ENCODE data around the gene ADARB2. TPM values are rescaled to one million over a fixed set of nuclear protein-coding genes. Genes with fewer than 3 reads are reported as not detected.

ADARB2 gene
- total RNA-seq, 1 donor from 2014 or later = 0.08 TPM

DNA sequence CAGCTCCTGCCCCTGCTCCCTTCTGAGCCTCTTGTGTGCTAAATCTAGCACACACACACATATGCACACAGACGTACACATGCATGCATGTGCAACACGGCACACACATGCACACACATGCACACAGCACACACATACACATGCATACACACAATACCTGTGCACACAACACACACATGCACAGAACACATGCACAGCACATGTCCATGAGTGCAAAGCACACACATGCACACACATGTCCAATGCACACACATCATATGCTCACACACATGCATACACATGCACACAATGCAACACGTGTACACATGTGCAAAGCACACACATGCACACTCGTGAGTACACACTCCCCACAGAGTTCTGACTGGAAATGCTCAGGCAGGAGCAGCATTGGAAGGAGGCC lies 566.1 kb downstream of the ADARB2 start:
- Histone ChIP-seq H3K36me3 (ENCODE audit: control insufficient read depth, insufficient read depth, low read length) (no peaks in the 10 kb centered on the region), H3K27me3 (ENCODE audit: control insufficient read depth, insufficient read depth, low read length) (no peaks in the 10 kb centered on the region), H3K4me3 (ENCODE audit: low read depth, low read length) (no peak overlapping the region)
- TF ChIP-seq, protein P1, sequence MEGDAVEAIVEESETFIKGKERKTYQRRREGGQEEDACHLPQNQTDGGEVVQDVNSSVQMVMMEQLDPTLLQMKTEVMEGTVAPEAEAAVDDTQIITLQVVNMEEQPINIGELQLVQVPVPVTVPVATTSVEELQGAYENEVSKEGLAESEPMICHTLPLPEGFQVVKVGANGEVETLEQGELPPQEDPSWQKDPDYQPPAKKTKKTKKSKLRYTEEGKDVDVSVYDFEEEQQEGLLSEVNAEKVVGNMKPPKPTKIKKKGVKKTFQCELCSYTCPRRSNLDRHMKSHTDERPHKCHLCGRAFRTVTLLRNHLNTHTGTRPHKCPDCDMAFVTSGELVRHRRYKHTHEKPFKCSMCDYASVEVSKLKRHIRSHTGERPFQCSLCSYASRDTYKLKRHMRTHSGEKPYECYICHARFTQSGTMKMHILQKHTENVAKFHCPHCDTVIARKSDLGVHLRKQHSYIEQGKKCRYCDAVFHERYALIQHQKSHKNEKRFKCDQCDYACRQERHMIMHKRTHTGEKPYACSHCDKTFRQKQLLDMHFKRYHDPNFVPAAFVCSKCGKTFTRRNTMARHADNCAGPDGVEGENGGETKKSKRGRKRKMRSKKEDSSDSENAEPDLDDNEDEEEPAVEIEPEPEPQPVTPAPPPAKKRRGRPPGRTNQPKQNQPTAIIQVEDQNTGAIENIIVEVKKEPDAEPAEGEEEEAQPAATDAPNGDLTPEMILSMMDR (IDR thresholded peaks at IDR 0.05; ENCODE audit: insufficient read depth, low read length, poor library complexity, severe bottlenecking) = no peak
- DNase-seq (ENCODE audit: low read depth) = no peak

DNA sequence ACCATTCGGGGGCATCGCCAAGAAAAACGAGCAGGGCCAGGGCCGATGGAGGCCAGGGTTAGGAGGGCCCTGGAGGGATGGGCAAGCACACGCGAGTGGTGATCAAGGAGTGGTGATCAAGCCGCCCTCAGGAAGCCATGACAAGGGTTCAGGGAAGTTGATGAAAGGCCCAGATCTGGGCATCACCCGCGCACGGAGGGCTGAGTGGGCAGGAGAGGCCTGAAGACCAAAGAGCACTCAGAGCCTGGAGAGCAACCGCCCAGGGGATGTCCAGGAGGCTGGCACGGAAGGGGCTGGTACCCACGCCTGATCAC lies 566.5 kb downstream of the ADARB2 start:
- TF ChIP-seq, protein P1 (IDR thresholded peaks at IDR 0.05; ENCODE audit: insufficient read depth, low read length, poor library complexity, severe bottlenecking) = no peak
- DNase-seq (ENCODE audit: low read depth) = no peak
- no peaks in the 10 kb centered on the region for H3K36me3 ChIP-seq (ENCODE audit: control insufficient read depth, insufficient read depth, low read length)
- H3K27me3 ChIP-seq (ENCODE audit: control insufficient read depth, insufficient read depth, low read length) = no peaks in the 10 kb centered on the region
- H3K4me3 ChIP-seq (ENCODE audit: low read depth, low read length) = no peak overlapping the region

DNA sequence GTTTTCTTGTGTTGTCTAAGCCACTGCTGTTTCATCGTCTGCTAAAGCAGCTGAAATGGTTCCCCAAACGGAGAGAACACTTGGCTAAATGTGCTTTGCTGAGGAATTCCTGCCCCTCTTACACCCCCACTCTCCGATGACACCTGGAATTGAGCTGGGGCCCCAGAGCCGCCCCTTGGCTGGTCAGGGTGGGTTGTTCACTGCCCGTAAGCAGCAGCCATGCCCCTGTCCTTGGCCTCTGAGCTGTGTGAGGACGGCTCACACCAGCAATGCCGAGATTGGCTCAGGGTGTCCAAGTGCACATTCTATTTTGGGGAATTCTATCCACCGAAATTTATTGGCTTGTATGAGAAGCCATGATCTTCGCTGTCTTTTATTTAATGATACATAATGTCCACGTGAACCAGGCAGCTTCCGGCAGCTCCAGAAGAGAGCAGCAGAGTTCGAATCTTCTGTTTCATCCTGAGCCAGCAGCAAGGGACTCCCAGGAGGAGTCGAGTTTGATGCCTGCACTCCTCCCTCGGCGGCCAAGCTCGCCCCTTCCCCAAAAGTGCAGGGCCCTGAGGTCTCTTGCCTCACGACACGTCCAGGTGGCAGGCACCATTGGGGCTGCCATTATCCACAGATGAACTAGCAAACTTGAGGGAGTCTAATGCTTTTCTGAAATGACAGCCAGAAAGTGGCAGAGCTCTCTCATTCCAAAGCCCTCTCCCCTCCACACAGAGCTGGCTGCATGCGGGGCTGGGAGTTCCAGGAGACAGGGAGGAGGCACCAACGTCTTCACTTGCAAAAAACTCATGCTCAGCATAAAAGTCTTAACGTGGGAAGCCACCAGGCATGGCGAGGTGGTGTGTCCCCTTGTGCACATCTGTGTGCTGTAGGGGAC lies 567.1 kb downstream of the ADARB2 start:
- Histone ChIP-seq H3K27me3 (ENCODE audit: control insufficient read depth, insufficient read depth, low read length) (no peaks in the 10 kb centered on the region), H3K36me3 (ENCODE audit: control insufficient read depth, insufficient read depth, low read length) (no peaks in the 10 kb centered on the region), H3K4me3 (ENCODE audit: low read depth, low read length) (no peak overlapping the region)
- TF ChIP-seq, protein P1 (IDR thresholded peaks at IDR 0.05; ENCODE audit: insufficient read depth, low read length, poor library complexity, severe bottlenecking) = no peak
- no peak for DNase-seq (ENCODE audit: low read depth)

DNA sequence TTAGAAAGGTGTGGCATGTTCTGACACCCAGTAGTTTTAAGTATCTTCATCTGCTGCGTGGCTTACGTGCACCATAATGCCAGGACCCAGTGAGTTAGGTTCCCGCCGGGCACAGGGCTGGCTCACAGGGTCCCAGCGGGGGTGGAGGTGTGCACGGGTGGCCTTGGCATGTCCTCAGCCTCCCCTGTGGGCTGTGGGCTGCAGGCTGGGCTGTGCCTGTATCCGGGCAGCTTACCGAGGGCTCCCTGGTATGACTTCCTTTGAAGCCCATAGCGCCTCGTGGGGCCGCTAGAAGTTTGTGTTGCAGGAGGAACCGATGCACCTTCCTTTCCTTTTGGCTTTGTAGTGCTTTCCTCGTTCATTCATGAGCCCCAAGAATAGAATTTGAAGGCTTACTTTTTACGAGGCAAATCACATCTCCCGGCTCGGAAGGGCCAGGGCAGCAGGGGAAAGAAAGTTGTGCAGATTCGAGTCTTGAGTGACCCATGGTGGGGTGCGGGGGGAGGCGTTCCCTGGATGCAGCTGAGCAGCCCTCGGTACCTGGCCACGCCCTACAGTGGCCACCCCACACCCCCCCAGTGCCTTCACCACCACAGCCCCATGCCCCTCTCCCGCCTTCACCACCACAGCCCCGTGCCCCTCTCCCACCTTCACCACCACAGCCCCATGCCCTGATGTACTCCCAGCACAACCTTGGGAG lies 568.0 kb downstream of the ADARB2 start:
- Histone ChIP-seq H3K36me3 (ENCODE audit: control insufficient read depth, insufficient read depth, low read length) (no peaks in the 10 kb centered on the region), H3K4me3 (ENCODE audit: low read depth, low read length) (no peak overlapping the region), H3K27me3 (ENCODE audit: control insufficient read depth, insufficient read depth, low read length) (no peaks in the 10 kb centered on the region)
- TF ChIP-seq, protein P1 (IDR thresholded peaks at IDR 0.05; ENCODE audit: insufficient read depth, low read length, poor library complexity, severe bottlenecking) = no peak
- no peak for DNase-seq (ENCODE audit: low read depth)

DNA sequence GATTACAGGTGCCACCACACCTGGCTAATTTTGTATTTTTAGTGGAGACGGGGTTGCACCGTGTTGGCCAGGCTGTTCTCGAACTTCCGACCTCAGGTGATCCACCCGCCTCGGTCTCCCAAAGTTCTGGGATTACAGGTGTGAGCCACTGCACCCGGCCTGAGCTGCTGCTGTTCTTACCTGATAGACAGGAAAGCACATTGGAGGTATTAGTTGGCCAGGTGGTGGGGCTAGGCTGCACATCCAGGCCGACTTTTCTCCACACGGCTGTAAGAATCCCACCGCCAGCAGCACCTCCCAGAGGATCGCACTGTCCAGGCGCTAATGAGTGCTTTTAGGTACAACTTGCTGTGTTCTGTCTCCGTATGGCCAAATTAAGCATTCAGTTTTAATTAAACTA lies 568.6 kb downstream of the ADARB2 start:
- no peak for DNase-seq (ENCODE audit: low read depth)
- TF ChIP-seq, protein P1 (IDR thresholded peaks at IDR 0.05; ENCODE audit: insufficient read depth, low read length, poor library complexity, severe bottlenecking) = no peak
- Histone ChIP-seq H3K4me3 (ENCODE audit: low read depth, low read length) (no peak overlapping the region), H3K36me3 (ENCODE audit: control insufficient read depth, insufficient read depth, low read length) (no peaks in the 10 kb centered on the region), H3K27me3 (ENCODE audit: control insufficient read depth, insufficient read depth, low read length) (no peaks in the 10 kb centered on the region)

Data from kidney epithelial cell (primary cell).